ENCODE results near the gene ALG2.
"Not testable (repeated sequence)": the region's sequence is repeated elsewhere in the genome, so short reads cannot be mapped to it uniquely, and the experiment has no call there.

ALG2 gene

GRCh38 chr9:99211746-99212145, 10.0 kb downstream of the ALG2 start:
- H3K27me3 ChIP-seq (ENCODE audit: insufficient read depth, low read length) = no peaks in the 10 kb centered on the region
- no peak overlapping the region for H3K4me3 ChIP-seq (ENCODE audit: low read length)
- no peaks in the 10 kb centered on the region for H3K4me1 ChIP-seq (ENCODE audit: insufficient read depth, low read length)
- H3K9ac ChIP-seq (ENCODE audit: low read depth, low read length) = no peak overlapping the region
- H3K27ac ChIP-seq (ENCODE audit: low read length) = no peak overlapping the region
- H3K9me3 ChIP-seq (ENCODE audit: insufficient read depth, low read depth, low read length) = no peaks in the 10 kb centered on the region
- peaks cover 6% of the 10 kb centered on the region; the same call in 1 of the 2 replicates for H3K36me3 ChIP-seq (ENCODE audit: insufficient read depth, low read depth, low read length)

GRCh38 chr9:99210572-99210971, 11.2 kb downstream of the ALG2 start:
- H3K9ac ChIP-seq (ENCODE audit: low read depth, low read length) = no peak overlapping the region
- no peak overlapping the region for H3K4me3 ChIP-seq (ENCODE audit: low read length)
- H3K36me3 ChIP-seq (ENCODE audit: insufficient read depth, low read depth, low read length) = 0 out of 2 replicates have a peak, but pooled peaks cover 5% of the 10 kb centered on the region

DNA sequence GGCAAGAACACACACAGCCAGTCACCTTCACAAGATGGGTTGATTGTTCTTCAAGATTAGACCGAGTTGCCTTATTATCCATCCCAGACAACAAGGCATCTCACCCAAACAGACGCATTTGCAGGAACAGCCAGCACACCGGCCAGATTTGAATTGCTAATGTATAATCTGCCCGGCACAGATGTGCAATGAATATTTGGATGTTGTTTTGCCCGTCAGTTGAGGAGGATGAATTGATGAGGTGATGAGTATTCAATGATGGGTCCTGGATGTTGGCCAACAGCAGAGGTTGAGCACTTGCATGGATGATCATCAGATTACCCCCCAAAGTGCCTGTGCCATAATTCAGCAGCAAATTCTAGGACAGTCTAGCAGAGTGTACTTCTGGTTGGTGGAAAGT, 20.1 kb downstream of the ALG2 start:
- no peak overlapping the region for H3K27ac ChIP-seq (ENCODE audit: low read length)
- H3K27me3 ChIP-seq (ENCODE audit: insufficient read depth, low read length) = no peaks in the 10 kb centered on the region
- no peaks in the 10 kb centered on the region for H3K36me3 ChIP-seq (ENCODE audit: insufficient read depth, low read depth, low read length)
- no peak overlapping the region for H3K9ac ChIP-seq (ENCODE audit: low read depth, low read length)
- no peaks in the 10 kb centered on the region for H3K4me1 ChIP-seq (ENCODE audit: insufficient read depth, low read length)
- no peaks in the 10 kb centered on the region for H3K9me3 ChIP-seq (ENCODE audit: insufficient read depth, low read depth, low read length)
- H3K4me3 ChIP-seq (ENCODE audit: low read length) = no peak overlapping the region

More at GRCh38 chr9:99210572-99210971, 11.2 kb downstream of the ALG2 start:
- H3K27me3 ChIP-seq (ENCODE audit: insufficient read depth, low read length) = no peaks in the 10 kb centered on the region
- H3K4me1 ChIP-seq (ENCODE audit: insufficient read depth, low read length) = no peaks in the 10 kb centered on the region
- H3K9me3 ChIP-seq (ENCODE audit: insufficient read depth, low read depth, low read length) = no peaks in the 10 kb centered on the region
- no peak overlapping the region for H3K27ac ChIP-seq (ENCODE audit: low read length)

GRCh38 chr9:99199938-99200539, 21.7 kb downstream of the ALG2 start:
- H3K9me3 ChIP-seq (ENCODE audit: insufficient read depth, low read depth, low read length) = no peaks in the 10 kb centered on the region
- H3K36me3 ChIP-seq (ENCODE audit: insufficient read depth, low read depth, low read length) = no peaks in the 10 kb centered on the region
- no peak overlapping the region for H3K4me3 ChIP-seq (ENCODE audit: low read length)
- no peaks in the 10 kb centered on the region for H3K27me3 ChIP-seq (ENCODE audit: insufficient read depth, low read length)
- no peak overlapping the region for H3K27ac ChIP-seq (ENCODE audit: low read length)
- H3K9ac ChIP-seq (ENCODE audit: low read depth, low read length) = no peak overlapping the region
- no peaks in the 10 kb centered on the region for H3K4me1 ChIP-seq (ENCODE audit: insufficient read depth, low read length)

GRCh38 chr9:99197987-99198386, 23.8 kb downstream of the ALG2 start:
- no peaks in the 10 kb centered on the region for H3K4me1 ChIP-seq (ENCODE audit: insufficient read depth, low read length)
- H3K27me3 ChIP-seq (ENCODE audit: insufficient read depth, low read length) = no peaks in the 10 kb centered on the region
- no peaks in the 10 kb centered on the region for H3K9me3 ChIP-seq (ENCODE audit: insufficient read depth, low read depth, low read length)
- no peak overlapping the region for H3K4me3 ChIP-seq (ENCODE audit: low read length)
- H3K9ac ChIP-seq (ENCODE audit: low read depth, low read length) = no peak overlapping the region
- H3K36me3 ChIP-seq (ENCODE audit: insufficient read depth, low read depth, low read length) = no peaks in the 10 kb centered on the region
- no peak overlapping the region for H3K27ac ChIP-seq (ENCODE audit: low read length)

DNA sequence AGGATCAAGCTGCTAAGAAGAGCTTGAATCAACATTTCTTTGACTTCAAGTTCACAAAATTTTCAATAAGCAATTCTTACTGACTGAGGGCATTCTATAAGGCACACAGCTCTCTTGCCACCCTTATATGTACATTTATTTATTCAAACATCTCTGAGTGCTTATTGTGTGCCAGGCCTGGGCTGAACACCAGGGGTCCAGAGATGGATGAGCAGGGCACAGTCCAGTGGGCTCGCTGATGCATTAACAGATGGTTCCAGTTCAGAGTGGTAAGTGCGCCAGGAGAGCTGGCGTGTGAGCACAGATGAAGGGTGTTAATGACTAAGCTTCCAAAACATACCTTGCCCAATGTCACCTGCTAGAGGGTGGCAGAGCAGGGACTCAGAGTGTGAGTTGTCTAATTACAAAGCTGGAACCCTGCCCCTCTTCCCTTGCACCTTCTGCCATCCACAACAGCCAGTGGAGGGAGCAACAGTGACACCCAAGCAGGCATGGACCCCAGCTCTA, 24.6 kb downstream of the ALG2 start:
- Histone ChIP-seq H3K4me3 (ENCODE audit: low read length) (no peak overlapping the region), H3K4me1 (ENCODE audit: insufficient read depth, low read length) (no peaks in the 10 kb centered on the region), H3K9me3 (ENCODE audit: insufficient read depth, low read depth, low read length) (no peaks in the 10 kb centered on the region), H3K36me3 (ENCODE audit: insufficient read depth, low read depth, low read length) (no peaks in the 10 kb centered on the region), H3K27ac (ENCODE audit: low read length) (no peak overlapping the region), H3K27me3 (ENCODE audit: insufficient read depth, low read length) (no peaks in the 10 kb centered on the region), H3K9ac (ENCODE audit: low read depth, low read length) (no peak overlapping the region)

DNA sequence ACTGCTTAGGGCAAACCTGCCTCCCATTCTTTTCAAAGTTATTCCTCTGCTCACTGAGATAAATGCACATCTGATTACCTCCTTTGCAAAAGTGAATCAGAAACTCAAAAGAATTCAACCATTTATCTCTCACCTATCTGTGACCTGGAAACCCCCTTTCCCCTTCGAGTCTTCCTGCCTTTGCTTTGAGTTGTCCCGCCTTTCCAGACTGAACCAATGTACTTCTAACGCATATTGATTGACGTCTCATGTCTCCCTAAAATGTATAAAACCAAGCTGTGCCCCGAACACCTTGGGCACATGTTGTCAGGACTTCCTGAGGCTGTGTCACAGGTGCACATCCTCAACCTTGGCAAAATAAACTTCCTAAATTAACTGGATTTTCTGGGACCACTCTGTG, 25.3 kb downstream of the ALG2 start:
- H3K4me3 ChIP-seq (ENCODE audit: low read length); H3K27me3 ChIP-seq (ENCODE audit: insufficient read depth, low read length); H3K36me3 ChIP-seq (ENCODE audit: insufficient read depth, low read depth, low read length); H3K9ac ChIP-seq (ENCODE audit: low read depth, low read length); H3K4me1 ChIP-seq (ENCODE audit: insufficient read depth, low read length); H3K9me3 ChIP-seq (ENCODE audit: insufficient read depth, low read depth, low read length); H3K27ac ChIP-seq (ENCODE audit: low read length): not testable (repeated sequence)

GRCh38 chr9:99193466-99193821, 28.3 kb downstream of the ALG2 start:
- H3K9ac ChIP-seq (ENCODE audit: low read depth, low read length) = no peak overlapping the region
- H3K4me3 ChIP-seq (ENCODE audit: low read length) = no peak overlapping the region
- no peak overlapping the region for H3K27ac ChIP-seq (ENCODE audit: low read length)
- no peaks in the 10 kb centered on the region for H3K4me1 ChIP-seq (ENCODE audit: insufficient read depth, low read length)
- no peaks in the 10 kb centered on the region for H3K9me3 ChIP-seq (ENCODE audit: insufficient read depth, low read depth, low read length)
- no peaks in the 10 kb centered on the region for H3K36me3 ChIP-seq (ENCODE audit: insufficient read depth, low read depth, low read length)
- no peaks in the 10 kb centered on the region for H3K27me3 ChIP-seq (ENCODE audit: insufficient read depth, low read length)

- Histone ChIP-seq H3K36me3 (ENCODE audit: insufficient read depth, low read depth, low read length) (no peaks in the 10 kb centered on the region), H3K27me3 (ENCODE audit: insufficient read depth, low read length) (no peaks in the 10 kb centered on the region), H3K4me1 (ENCODE audit: insufficient read depth, low read length) (no peaks in the 10 kb centered on the region), H3K27ac (ENCODE audit: low read length) (no peak overlapping the region), H3K9me3 (ENCODE audit: insufficient read depth, low read depth, low read length) (no peaks in the 10 kb centered on the region), H3K4me3 (ENCODE audit: low read length) (no peak overlapping the region), H3K9ac (ENCODE audit: low read depth, low read length) (no peak overlapping the region)
Observed at GRCh38 chr9:99192786-99193465, 28.8 kb downstream of the ALG2 start.

DNA sequence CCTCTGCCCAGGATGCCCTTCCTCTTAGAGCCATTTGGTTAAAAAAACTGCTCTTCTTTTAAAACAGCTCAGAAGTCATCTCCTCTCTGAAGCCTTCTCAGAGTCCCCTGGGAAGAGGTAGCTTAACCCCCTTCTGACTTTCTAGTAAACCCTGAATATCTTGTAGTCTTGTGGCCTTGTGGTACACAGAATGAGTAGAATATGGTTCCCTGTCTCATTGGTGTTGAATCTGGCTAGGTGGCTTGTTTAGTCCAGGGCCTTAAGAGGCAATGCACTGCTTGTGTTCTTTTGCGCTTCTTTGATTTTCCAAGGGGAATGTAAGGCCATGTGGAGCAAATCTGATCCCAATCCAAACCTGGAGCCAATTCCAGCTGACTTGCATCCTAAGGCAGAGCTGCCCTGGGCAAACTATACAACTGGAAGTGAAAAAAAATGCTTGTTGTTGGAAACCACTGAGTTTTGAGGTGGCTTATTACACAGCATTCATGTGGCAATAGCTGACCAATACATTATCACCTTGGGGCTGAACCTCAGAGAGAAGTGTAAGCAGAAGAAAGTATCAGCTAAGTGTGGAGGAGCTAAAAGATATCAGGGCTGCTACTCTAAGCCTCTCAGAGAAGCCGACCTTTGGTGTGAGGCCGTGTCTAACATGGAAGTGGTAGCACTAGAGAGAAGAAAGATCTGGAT, 31.0 kb downstream of the ALG2 start:
- no peaks in the 10 kb centered on the region for H3K36me3 ChIP-seq (ENCODE audit: insufficient read depth, low read depth, low read length)
- H3K4me1 ChIP-seq (ENCODE audit: insufficient read depth, low read length) = peaks cover 6% of the 10 kb centered on the region; the same call in 1 of the 2 replicates
- H3K27ac ChIP-seq (ENCODE audit: low read length) = no peak overlapping the region
- H3K9ac ChIP-seq (ENCODE audit: low read depth, low read length) = no peak overlapping the region
- H3K4me3 ChIP-seq (ENCODE audit: low read length) = no peak overlapping the region
- no peaks in the 10 kb centered on the region for H3K27me3 ChIP-seq (ENCODE audit: insufficient read depth, low read length)
- no peaks in the 10 kb centered on the region for H3K9me3 ChIP-seq (ENCODE audit: insufficient read depth, low read depth, low read length)

- Histone ChIP-seq H3K27me3 (ENCODE audit: insufficient read depth, low read length) (no peaks in the 10 kb centered on the region), H3K27ac (ENCODE audit: low read length) (no peak overlapping the region), H3K9ac (ENCODE audit: low read depth, low read length) (no peak overlapping the region), H3K9me3 (ENCODE audit: insufficient read depth, low read depth, low read length) (no peaks in the 10 kb centered on the region), H3K4me1 (ENCODE audit: insufficient read depth, low read length) (peaks cover 6% of the 10 kb centered on the region; the same call in 1 of the 2 replicates), H3K36me3 (ENCODE audit: insufficient read depth, low read depth, low read length) (no peaks in the 10 kb centered on the region), H3K4me3 (ENCODE audit: low read length) (no peak overlapping the region)
Observed at GRCh38 chr9:99189887-99190596, 31.7 kb downstream of the ALG2 start.
